ENCODE measurements around the gene ZNF133.

Gene ZNF133

DNA sequence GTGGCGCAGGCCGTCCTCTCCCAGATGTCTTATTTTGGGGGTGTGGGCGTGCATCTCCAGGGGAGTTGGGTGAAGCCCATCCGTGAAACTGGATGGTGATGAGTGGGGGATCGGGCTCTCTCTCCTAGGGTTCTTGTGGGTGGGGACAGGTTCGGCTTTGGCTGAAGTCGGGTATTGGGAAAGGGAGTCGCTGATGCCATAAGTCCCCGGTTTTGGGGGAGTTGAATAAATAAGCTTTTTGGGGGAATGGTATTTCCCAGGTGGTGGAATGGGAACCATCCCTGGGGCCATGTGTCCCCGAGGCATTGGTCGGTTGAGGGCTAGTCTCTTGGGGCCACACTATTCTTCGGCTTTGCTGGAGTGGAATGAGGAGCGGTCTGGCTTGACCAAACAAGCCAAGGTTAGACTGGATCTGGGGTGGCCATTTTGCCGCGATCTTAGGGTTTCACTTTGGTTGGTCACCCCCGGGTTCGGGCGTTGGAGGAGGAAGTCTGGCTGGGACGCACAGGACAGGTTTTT is 481 bp downstream of the ZNF133 start:
- 0 out of 2 replicates have a peak, but pooled peaks cover 4% of the 10 kb centered on the region for H3K4me1 ChIP-seq (ENCODE audit: low read length)
- H3K9ac ChIP-seq (ENCODE audit: low read length), result peak overlapping the region; percentile 67
- no peaks in the 10 kb centered on the region for H3F3A ChIP-seq (ENCODE audit: insufficient read depth, low read length)
- H3K4me3 ChIP-seq (ENCODE audit: low read length), result peak overlapping the region; percentile 97
- H3K9me3 ChIP-seq (replicated peaks; ENCODE audit: insufficient read depth, low read length), result no peaks in the 10 kb centered on the region
- no peak overlapping the region for H3K27ac ChIP-seq (ENCODE audit: low read length)
- peak overlapping the region; percentile 97 for H2AFZ ChIP-seq (ENCODE audit: low read length)
- H3K4me2 ChIP-seq (ENCODE audit: low read depth, low read length), result peak overlapping the region; percentile 80
- no peaks in the 10 kb centered on the region for H3K9me2 ChIP-seq (replicated peaks; ENCODE audit: insufficient read depth, low read length)
- peaks cover 32% of the 10 kb centered on the region for H3K79me2 ChIP-seq (ENCODE audit: low read length)
- H4K20me1 ChIP-seq (ENCODE audit: insufficient read depth, low read length), result no peaks in the 10 kb centered on the region
- H3K36me3 ChIP-seq (replicated peaks; ENCODE audit: insufficient read depth, low read length), result no peaks in the 10 kb centered on the region
- DNase-seq, result no peak
- H3K27me3 ChIP-seq (replicated peaks; ENCODE audit: insufficient read depth, low read length), result no peaks in the 10 kb centered on the region
- TF ChIP-seq CTCF (IDR thresholded peaks at IDR 0.05; ENCODE audit: low read length), result no peak
- no peak for TF ChIP-seq EZH2 (optimal IDR thresholded peaks at IDR 0.05; ENCODE audit: low read depth, low read length)
- no peak for TF ChIP-seq EZH2phosphoT487 (IDR thresholded peaks at IDR 0.05; ENCODE audit: low read length)

DNA sequence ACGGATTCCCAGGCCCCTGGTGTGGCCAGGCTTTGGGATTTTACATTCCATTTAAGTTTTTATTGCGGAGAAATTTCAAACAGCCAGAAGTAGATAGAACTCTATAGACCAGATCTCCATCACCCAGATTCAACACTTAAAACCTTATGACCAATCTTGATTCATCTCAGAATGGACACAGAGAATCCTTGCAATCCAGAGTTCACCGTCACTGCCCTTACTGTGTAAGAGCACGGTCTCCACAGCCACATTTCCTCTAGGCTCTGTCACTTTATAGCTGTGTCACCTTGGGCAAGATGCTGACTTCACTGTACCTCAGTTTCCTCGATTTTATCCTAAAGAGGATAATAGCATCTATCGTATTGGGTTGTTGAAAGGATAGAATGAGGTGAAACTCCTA is 979 bp downstream of the ZNF133 start:
- Histone ChIP-seq H3K9ac (ENCODE audit: low read length) (no peak overlapping the region), H3K4me1 (ENCODE audit: low read length) (0 out of 2 replicates have a peak, but pooled peaks cover 4% of the 10 kb centered on the region), H3K36me3 (replicated peaks; ENCODE audit: insufficient read depth, low read length) (no peaks in the 10 kb centered on the region), H3K79me2 (ENCODE audit: low read length) (peaks cover 32% of the 10 kb centered on the region), H3K4me2 (ENCODE audit: low read depth, low read length) (peak overlapping the region; percentile 80), H4K20me1 (ENCODE audit: insufficient read depth, low read length) (no peaks in the 10 kb centered on the region), H3K9me3 (replicated peaks; ENCODE audit: insufficient read depth, low read length) (no peaks in the 10 kb centered on the region), H3F3A (ENCODE audit: insufficient read depth, low read length) (no peaks in the 10 kb centered on the region), H2AFZ (ENCODE audit: low read length) (peak overlapping the region; percentile 97), H3K4me3 (ENCODE audit: low read length) (peak overlapping the region; percentile 97), H3K27ac (ENCODE audit: low read length) (no peak overlapping the region), H3K27me3 (replicated peaks; ENCODE audit: insufficient read depth, low read length) (no peaks in the 10 kb centered on the region), H3K9me2 (replicated peaks; ENCODE audit: insufficient read depth, low read length) (no peaks in the 10 kb centered on the region)
- DNase-seq, result no peak
- TF ChIP-seq EZH2 (optimal IDR thresholded peaks at IDR 0.05; ENCODE audit: low read depth, low read length) (no peak), CTCF (IDR thresholded peaks at IDR 0.05; ENCODE audit: low read length) (no peak)

DNA sequence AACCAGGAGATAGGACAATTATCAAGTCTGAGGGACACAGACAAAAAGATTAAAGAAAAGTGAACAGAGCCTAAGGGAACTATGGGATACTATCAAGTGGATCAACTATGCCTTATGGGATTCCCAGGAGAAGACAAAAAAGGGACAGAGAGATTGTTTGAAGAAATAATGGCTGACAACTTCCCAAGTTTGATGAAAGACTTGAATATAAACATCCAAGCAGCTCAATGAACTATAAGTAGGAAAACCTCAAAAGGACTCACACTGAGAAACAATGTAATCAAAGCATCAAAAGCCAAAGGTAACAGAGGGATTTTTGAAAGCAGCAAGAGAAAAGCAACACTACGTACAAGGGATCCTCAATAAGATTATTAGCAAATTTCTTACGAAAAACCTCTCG is 11.0 kb downstream of the ZNF133 start:
- Histone ChIP-seq H3F3A (ENCODE audit: insufficient read depth, low read length) (no peaks in the 10 kb centered on the region), H3K27me3 (replicated peaks; ENCODE audit: insufficient read depth, low read length) (no peaks in the 10 kb centered on the region), H3K4me2 (ENCODE audit: low read depth, low read length) (no peak overlapping the region), H3K27ac (ENCODE audit: low read length) (no peak overlapping the region), H3K9me3 (replicated peaks; ENCODE audit: insufficient read depth, low read length) (no peaks in the 10 kb centered on the region), H2AFZ (ENCODE audit: low read length) (no peak overlapping the region), H3K4me3 (ENCODE audit: low read length) (no peak overlapping the region), H3K9me2 (replicated peaks; ENCODE audit: insufficient read depth, low read length) (no peaks in the 10 kb centered on the region), H3K79me2 (ENCODE audit: low read length) (0 out of 2 replicates have a peak, but pooled peaks cover 3% of the 10 kb centered on the region), H3K36me3 (replicated peaks; ENCODE audit: insufficient read depth, low read length) (no peaks in the 10 kb centered on the region), H4K20me1 (ENCODE audit: insufficient read depth, low read length) (no peaks in the 10 kb centered on the region), H3K9ac (ENCODE audit: low read length) (no peak overlapping the region), H3K4me1 (ENCODE audit: low read length) (no peaks in the 10 kb centered on the region)
- no peak for DNase-seq
- TF ChIP-seq EZH2 (optimal IDR thresholded peaks at IDR 0.05; ENCODE audit: low read depth, low read length), result no peak
- TF ChIP-seq CTCF (IDR thresholded peaks at IDR 0.05; ENCODE audit: low read length), result no peak
- TF ChIP-seq EZH2phosphoT487 (IDR thresholded peaks at IDR 0.05; ENCODE audit: low read length), result no peak

Measured in MM.1S (cell line).